DMS153 (cell line): ENCODE measurements around the gene B3GNT7.
"Not testable (repeated sequence)": the region's sequence is repeated elsewhere in the genome, so short reads cannot be mapped to it uniquely, and the experiment has no call there.

ENCODE experiments used
- DNase-seq: peaks from one replicate; lab custom pipeline; 2025; lab: John Stamatoyannopoulos, UW

Gene B3GNT7

DNA sequence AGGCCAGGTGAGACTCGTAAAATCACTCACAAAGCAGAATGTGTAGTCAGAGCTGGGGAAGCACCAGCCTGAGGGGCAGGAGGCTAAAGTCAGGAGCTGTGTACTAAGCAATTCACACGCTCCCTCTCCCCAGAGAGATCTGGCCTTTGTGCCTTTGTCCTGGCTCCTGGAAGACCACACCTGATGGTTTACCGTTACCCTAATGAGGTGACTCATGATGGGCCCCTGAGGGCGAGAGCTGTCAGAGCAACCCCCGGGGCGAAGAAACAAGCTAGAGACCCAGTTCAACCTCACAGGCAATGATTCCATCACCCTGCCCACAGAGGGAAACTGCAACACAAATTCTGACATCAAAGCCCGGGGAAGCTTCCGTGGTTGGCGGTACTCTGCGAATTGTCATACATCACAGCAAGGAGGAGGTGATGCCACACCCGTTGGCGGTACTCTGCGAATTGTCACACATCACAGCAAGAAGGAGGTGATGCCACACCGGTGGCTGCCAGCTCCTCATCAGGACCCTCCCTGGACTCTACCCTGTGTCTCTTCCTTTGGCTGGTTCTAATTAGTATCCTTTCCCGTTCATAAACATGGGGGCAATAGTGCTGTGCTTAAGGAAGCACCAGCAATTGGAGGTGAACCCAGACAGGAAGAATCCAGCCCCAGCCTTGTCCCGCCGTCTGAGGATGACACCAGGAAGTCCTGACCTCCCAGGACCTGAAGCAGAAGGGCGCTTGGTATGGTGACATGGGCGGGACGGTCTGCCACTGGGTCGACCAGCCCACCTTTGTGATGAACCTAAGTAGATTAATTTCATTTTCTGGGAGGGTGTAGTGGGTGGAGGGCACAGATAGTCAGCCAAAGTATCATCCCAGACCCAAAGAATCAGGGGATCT, 30.5 kb downstream of the B3GNT7 start:
- DNase-seq: no peak

DNA sequence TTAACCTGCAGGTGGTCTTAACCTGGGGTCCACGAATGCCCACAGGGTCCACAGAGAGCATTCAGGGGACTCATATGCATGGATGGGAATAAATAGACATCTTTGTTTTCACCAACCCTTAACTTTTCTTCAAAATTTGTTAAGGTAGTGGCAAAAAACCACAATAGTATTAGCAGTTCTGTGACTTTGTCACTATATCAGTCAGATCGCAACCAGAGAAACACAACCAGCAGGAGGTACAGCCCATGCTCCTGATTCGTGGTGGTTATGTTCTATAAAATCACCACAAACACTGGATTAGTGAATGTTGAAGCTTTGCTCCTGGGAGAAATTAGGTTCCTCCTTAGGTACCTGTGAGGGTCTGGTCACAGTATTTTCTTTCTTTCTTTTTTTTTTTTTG, 31.6 kb downstream of the B3GNT7 start:
- no peak for DNase-seq

DNA sequence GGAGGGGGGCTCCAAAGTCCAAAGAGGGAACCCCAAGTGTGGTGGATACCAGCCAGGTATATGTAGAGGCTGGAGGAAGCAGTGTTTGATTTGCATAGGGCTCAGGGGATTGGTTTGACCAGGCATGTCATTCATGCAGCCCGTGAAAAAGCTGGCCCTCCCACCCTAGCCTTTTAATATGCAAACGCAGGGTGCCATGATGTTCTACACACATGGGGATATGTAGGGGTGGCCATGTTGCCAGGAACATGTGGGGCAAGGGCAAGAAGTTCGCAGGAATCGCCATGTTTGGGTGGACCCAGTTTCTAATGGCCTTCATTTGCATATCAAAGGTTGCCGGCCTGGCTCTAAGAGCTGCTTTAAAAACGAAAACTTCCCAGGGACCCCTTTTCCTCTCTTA, 33.6 kb downstream of the B3GNT7 start:
- no peak for DNase-seq

DNA sequence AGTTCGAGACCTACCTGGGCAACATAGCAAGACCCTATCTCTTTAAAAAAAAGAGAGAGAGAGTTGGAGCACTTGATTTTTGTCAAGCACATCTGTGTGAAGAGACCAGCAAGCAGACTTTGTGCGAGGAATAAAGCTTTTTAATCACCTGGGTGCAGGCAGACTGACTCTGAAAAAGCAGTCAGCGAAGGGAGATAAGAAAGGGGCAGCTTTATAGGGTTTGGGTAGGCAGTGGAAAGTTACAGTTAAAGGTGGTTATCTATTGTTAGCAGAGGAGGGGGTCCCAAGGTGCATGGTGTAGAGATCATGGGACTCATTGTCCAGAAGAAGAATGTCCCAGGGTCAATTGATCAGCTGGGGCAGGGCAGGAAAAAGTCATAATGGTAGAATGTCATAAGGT, 34.4 kb downstream of the B3GNT7 start:
- DNase-seq: no peak

DNA sequence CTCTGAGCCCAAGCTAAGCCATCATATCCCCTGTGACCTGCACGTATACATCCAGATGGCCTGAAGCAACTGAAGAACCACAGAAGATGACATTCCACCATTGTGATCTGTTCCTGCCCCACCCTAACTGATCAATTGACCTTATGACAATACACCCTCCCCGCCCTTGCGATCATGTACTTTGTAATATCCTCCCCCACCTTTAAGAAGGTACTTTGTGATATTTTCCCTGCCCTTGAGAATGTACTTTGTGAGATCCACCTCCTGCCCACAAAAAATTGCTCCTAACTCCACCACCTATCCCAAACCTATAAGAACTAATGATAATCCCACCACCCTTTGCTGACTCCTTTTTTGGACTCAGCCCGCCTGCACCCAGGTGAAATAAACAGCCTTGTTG, 34.9 kb downstream of the B3GNT7 start:
- DNase-seq: not testable (repeated sequence)

GRCh38 chr2:231431606-231432005, 36.1 kb downstream of the B3GNT7 start:
- DNase-seq: no peak

DNA sequence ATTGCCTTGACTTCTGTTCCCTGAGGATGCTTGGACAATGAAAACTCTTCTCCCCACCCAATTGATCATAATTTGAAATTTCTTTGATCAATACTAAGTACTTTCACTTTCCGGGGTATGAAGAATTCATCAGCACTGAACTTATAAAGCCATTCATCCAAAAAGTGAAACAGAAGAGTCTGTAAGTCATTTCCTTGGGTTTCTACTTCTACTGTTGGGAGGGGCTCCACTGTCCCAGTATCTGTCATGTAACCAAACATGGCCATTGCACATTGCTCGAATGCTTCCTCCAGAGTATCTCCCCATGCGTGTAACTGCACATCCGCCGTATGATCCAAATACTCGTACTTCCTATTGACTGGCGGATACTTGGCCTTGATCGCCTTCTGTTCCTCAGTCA, 38.5 kb downstream of the B3GNT7 start:
- DNase-seq: no peak

DNA sequence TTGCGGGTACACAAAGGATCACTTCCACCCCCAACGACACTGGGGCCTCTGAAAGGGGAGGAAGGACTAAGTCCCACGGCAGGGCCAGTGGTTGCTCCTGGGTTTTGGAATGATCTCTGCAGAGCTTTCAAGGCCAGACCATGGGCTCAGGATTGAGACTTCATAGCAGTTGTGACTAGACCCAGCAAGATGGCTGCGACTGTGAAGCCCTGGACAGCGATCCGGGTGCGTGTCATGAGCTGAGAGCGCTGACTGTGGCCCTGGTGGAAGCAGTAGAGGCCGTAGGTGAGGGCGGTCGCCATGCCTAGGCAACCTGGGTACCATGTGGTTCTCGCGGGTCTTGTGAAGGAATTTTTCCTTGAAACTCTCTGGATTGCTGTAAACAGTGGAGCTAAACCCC, 41.4 kb downstream of the B3GNT7 start:
- no peak for DNase-seq

DNA sequence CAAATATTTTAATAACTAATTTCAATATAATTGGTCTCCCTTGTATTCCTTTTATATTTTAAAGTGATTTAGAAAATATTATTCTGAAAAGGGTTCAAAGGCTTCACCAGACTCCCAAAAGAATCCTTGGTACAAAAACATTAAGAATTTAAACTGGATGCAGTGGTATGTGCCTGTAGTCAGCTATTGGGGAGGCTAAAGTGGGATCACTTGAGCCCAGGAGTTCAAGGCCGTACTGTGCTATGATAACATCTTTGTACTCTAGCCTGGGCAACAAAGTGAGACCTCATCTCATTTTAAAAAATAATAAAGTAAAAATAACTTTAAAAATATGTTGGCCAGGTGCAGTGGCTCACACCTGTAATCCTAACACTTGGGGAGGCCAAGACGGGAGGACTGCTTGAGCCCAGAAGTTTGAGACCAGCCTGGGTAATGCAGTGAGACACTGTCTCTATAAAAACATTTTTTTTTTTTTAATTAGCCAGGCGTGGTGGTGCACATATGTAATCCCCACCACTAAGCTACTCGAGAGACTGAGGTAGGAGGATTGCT, 54.1 kb downstream of the B3GNT7 start:
- DNase-seq: no peak

- no peak for DNase-seq
These were observed 55.1 kb downstream of the B3GNT7 start for GRCh38 chr2:231450548-231450989.
